ENCODE measurements around the gene GJD3.

GJD3 gene

DNA sequence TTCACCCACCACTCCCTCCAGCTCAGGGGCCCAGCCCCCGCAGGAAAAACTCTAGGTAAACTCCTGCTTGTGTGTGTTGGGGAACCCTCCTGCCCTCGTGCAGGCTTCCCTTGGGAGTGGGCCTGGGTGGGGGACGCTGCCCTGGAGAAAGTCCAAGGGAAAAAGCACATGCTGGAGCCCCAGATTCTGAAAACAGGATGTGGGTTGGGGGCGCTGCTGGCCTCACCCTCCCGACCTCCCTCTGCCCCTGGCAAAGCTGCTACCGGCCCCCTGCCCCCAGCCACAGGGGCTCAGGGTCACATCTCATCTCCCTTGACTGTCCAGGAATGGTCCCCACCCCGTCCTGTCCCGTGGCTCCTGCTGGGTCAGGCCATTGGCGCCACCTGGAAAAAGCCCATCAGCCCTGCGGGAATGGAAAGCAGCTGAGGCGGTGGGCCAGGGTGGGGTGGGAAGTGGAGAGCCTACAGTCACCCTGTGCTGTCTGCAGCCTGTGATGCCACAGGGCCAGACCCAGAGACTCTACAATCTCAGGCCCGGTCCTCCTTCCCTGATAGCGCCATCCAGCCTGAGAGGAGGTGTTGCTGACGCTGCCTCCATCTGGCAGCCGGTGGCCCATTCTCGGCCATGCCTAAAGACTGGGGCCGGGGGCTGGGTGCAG, 2.5 kb upstream of the GJD3 start:
- DNase-seq, result no peak

DNA sequence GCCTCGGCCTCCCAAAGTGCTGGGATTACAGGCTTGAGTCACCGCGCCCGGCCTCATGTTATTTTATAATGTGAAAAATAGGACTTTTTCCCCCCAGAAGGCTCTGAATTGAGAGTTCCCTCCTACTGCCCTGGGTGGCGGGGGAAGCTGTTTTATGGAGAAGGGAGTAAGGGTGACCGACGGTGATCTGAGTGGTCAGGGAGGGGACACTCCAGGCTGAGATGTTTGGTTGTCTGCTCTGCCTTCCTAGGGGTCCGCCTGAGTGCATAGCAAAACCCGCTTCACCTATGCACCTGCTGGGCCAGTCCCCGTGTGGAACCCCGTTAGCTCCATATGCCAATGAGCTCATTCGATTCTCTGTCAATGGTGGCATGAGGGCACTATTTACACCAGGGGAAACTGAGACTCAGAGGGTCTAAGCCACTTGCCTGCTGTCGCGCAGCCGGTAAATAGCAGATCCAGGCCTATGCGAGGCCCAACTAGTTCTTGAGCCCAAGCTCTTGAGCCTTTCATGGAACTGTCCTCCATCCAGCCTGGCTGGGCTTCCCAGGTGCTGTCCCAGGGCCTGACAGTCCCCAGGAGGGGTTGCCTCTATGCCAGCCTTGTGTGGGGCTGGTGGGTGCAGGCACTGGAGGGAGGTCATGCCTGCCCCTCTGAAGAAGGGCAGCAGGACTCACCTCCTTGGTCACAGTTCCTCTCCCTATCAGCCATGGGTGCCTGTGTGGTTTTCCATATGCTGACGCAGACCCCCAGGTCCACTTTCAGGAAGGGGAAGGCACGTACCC, 1.7 kb upstream of the GJD3 start:
- DNase-seq, result no peak

DNA sequence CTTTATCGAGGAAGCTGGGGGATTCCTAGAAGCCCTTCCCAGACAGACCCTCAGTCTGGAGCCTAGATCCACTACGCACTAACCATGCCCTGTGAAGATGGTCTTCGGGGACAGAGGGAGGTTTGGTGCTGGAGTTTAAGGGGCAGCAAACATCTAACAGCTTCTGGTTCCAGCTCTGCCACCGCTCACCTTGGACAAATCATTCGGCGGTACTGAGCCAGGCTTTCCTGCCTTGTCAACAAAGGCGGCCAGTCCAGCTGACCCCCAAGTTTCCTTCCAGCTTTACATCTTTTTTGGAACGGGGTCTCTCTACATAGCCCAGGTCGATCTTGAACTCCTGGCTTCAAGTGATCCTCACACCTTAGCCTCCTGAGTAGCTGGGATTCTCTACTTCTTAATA, 369 bp upstream of the GJD3 start:
- no peak for DNase-seq

DNA sequence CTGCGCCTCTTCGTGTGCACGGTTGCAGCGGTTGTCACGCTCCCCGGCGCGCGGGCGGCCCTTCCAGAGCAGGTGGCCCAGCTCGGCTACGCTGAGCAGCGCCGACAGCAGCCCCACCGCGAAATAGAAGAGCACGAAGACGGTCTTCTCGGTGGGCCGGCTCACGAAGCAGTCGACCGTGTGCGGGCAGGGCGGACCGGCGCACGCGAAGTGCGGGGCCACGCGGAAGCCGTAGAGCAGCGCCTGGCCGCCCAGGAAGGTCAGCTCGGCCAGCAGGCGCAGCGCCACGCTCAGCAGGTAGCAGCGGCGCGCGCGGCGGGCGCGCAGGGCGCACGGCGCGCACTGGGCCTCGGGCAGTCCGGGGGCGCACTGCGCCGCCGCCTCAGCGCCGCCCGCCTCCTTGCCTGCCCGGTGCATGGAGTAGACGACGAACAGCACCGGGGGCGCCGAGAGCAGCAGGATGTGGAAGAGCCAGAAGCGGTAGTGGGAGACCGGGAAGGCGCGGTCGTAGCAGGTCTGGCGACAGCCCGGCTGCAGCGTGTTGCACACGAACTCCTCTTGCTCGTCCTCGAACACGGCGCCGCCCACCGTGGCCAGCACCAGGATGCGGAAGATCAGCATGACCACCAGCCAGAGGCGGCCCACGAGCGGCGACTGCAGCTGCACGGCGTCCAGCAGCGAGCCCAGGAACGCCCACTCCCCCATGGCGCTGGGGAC, 1.3 kb downstream of the GJD3 start:
- peak; percentile 50 for DNase-seq

DNA sequence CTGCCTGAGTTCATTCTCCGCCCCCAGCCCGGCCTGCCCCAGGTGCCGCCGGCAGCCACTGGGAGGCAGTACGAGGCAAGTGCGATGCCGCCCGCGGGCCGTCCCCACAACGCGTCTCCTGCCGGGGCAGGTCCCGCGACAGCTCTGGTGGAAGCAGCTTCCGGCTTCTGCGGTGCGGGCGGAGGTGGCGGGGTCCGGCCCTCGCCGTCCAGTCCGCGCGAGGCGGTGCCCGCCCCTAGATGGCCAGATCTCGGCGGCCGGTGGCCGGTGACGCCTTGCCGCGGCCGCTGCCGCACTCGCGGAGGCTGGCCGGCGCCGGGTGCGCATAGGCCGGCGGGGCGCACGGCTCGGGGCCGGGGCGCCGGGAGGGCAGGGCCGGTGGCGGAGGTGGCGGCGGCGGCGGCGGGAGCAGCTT, 1.8 kb downstream of the GJD3 start:
- DNase-seq, result peak; percentile 93

DNA sequence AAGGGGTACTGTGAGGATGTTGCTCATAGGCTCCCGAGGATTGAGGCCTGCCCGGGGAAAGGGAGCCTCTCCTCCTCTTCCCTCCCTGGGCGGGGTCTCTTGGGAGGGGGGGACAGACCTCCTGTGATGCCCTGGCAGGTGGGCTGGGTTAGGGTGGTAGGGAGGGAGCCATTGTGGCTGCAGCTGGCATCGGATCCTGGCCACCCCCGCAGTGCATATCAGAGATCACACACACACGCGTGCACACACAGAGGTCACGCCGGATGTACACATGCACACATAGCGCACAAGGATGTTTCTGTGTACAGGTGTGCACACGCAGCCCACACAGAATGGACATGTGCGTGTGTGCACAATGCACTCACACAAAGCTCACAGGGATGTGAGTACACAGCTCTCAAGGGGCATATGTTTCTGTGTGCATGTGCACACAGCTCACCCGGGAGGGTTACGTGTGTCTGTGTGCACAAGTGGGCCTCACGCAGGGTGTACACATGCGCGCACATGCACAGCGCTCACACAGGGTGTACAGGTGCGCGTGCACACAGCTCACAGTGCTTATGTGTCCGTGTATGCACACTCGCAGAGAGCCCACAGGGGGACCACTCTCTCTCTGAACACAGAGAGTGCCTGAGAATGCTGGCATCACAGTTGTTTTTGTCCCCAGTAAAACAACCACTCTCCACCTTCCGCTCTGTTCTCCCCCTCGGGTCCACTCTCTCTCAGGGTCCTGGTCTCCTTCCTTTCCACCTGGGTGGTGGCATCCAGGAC, 2.4 kb downstream of the GJD3 start:
- DNase-seq, result no peak

DNA sequence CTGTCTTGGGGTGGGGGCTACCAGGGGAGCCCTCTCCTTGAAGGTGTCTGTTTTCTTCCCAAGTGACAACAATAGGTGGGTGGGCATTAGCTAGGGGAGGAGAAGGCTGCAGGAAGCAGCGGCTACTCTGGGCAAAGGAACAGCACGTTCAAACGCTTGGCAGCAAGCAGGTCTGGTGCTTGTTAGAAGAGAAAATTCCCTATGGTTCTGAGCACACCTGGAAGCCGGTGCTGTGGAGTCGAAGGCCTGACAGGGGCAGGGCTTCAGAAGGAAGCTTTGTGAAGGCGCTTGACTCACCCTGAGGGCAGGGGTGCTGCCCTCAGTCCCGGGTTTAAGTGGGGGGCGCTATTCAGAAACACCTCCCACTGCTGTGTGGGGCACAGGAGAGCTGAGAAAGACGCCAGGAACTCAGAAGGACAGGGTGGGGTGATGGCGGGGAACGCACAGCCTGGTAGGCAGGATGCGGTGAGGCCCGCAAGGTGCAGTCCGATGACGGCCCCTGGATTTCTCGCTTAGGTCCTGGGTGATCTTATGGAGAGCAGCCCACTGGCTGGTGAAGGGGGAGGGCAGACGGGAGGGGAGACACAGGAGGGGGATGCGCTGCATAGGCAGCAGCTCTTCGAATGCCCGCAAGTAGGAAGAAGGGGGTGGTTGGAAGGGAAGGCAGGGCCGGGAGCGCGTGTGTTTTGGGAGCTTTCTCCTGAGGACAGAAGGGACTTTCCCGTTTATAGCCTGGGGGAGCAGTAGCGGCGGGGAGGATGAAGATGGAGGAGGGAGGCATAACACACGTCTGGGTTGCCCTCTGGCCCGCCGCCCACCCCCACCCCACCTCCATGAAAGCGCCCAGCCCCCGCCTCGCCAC, 3.2 kb downstream of the GJD3 start:
- no peak for DNase-seq

DNA sequence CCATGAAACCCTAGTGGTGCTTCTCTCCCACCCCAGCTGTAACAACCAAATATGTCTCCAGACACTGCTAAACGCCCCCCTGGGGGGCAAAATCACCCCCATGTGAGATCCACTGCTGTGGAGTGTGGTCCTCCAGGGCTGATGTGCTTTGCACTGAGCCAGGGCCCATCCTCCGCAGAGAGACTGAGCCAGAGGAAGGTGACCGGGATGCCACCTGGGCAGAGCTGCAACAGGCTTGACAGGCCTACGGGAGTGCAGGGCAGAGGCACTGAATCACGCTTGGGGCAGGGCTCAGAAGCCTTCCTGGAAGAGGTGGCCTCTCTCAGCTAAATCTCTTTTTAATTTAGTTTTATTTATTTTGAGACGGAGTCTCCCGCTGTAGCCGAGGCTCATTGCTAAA, 4.4 kb downstream of the GJD3 start:
- DNase-seq, result no peak

DNA sequence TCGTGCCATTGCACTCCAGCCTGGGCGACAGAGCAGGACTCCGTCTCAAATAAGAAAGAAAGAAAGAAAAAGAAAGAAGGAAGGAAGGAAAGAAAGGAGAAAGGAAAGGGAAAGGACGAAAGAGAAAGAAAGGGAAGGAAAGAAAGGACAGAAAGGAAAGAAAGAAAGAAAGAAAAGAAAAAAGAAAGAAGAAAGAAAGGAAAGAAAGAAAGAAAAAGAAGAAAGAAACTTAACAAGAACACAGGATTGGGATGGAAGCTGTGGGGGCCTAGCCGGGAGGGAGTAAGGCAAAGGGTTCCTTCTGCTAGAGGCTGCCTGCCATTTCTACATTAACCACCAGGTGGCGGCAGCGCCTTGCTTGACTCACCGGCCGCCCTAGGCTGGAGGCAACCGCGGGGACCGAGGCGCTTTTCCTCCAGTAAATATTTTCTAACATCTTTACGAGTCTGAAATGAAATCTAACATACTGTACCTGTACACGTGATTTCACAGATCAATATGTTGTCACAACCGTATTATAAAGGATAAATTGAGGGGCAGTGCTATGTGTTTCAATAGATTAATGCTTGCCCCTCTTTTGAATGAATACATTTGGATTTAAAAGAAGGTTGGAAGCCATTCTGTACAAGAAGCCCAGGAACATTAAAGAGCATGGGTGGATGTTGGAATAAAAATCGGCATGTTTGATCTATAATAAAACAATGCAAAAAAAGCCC, 6.1 kb downstream of the GJD3 start:
- peak; percentile 94 for DNase-seq

DNA sequence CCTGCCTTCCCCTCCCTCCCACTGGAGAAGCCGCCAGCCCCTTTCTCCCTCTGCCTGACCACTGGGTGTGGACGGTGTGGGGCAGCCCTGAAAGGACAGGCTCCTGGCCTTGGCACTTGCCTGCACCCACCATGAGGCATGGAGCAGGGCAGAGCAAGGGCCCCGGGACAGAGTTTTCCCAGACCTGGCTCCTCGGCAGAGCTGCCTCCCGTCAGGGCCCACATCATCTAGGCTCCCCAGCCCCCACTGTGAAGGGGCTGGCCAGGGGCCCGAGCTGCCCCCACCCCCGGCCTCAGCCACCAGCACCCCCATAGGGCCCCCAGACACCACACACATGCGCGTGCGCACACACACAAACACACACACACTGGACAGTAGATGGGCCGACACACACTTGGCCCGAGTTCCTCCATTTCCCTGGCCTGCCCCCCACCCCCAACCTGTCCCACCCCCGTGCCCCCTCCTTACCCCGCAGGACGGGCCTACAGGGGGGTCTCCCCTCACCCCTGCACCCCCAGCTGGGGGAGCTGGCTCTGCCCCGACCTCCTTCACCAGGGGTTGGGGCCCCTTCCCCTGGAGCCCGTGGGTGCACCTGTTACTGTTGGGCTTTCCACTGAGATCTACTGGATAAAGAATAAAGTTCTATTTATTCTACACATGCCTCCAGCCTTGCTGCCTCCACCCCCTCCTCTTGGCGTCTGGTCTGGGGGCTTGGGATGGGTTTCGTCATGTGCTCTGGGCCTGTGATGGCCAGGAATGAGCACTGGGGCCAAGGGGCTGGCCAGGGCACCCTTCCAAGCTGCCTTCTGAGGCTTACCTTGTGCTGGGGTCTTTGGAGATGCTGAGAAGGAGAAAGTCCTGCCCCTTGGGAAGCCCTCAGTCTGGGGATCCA, 7.3 kb downstream of the GJD3 start:
- DNase-seq, result no peak

DNA sequence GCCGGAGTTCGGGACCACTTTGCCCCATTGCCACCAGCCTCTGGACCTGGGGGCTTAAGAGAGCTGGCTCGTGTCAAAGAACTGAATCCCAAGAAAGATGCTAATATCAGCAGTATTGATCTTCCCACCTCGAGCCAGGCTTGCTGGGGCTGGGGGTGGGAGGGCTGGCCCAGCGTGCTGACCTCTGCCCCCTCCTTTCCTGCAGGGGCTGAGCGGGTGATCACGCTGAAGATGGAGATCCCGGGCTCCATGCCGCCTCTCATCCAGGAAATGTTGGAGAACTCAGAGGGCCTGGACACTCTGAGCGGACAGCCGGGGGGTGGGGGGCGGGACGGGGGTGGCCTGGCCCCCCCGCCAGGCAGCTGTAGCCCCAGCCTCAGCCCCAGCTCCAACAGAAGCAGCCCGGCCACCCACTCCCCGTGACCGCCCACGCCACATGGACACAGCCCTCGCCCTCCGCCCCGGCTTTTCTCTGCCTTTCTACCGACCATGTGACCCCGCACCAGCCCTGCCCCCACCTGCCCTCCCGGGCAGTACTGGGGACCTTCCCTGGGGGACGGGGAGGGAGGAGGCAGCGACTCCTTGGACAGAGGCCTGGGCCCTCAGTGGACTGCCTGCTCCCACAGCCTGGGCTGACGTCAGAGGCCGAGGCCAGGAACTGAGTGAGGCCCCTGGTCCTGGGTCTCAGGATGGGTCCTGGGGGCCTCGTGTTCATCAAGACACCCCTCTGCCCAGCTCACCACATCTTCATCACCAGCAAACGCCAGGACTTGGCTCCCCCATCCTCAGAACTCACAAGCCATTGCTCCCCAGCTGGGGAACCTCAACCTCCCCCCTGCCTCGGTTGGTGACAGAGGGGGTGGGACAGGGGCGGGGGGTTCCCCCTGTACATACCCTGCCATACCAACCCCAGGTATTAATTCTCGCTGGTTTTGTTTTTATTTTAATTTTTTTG, 8.5 kb downstream of the GJD3 start:
- DNase-seq, result no peak

DNA sequence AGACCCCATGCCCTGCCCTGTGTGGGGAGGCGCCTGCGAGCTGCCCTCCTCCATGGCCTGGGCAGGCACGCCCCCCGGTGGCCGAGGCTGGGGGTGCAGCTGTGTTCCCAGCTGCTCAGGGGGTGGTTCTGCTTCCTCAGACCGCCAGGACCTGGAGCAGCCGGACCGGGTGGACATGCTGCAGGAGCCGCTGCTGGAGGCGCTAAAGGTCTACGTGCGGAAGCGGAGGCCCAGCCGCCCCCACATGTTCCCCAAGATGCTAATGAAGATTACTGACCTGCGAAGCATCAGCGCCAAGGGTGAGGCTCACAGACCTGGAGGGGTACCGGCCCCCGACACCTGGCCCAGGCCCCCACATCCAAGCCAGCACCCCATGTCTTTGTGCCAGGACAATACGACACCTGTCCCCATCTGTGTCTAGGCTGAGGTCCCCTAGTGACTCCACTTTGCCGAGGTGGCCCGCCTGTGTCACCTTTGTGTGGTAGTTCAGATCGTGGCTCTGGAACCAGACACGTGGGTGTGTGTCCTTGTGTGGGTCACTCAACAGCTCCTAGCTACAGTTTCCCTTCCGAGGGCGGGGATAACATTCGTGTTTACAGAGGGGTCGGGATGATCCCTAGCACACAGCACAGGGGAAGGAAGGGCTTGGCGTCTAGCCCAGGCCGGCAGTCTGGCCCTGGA, 9.3 kb downstream of the GJD3 start:
- DNase-seq, result peak; percentile 85

DNA sequence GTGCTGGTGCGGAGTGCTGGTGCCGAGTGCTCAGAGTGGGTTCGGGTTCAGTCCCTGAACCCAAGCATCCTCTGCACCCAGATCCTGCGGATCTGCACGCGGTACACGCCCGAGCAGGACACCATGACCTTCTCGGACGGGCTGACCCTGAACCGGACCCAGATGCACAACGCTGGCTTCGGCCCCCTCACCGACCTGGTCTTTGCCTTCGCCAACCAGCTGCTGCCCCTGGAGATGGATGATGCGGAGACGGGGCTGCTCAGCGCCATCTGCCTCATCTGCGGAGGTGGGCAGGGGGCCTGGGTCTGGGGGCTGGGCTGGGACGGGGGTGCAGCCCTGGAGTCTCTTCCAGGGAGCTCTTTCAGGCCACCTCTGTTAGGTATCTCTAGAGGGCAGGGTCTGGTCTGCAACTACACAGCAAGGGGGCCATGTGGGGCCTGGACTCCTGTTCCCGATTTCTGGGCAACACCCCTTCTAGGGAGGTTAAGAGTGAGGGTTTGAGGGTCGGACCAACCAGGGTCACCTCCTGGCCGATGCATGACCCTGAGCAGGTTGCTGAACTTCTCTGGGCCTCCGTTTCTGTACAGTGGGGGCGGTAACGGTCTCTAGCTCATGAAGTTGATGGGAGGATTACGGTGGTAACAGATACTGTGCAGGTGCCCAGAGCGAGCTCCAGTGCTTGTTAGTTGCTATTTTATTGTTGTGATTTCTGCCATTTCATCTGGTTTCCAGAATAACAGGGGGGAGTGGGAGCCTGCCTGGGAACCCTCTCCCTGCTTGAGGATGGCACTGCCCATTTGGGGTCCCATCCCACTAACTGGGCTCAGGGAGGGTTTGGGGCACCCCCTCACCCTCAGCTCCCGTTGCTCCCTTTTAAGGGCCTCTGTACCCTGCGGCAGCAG, 10.1 kb downstream of the GJD3 start:
- DNase-seq, result no peak

DNA sequence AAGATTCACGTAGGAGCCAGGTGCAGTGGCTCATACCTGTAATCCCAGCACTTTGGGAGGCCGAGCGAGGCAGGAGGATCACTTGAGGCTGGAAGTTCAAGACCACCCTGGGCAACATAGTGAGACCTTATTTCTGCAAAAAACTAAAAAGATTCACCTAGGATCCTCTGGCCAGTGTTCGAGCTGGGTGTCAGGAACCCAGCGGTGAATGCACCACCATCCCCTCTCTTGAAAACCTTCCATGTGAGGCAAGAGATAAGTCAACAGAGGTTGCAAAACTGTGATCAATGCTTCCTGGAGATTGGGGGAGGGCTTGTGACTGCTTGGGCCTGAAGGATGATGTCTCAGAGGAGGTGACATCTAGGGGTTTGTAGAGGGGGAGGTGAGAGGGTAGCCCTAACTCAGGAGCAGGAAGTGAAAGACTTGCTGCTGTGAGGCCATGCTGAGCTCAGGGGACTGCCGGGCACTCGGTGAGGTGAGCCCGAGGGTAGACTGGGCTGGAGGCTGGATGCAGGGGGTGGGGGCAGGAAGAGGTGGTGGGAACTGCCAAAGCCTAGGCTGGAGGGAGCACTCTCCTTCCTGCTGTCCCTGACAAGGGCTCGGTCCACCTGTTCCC, 11.7 kb downstream of the GJD3 start:
- DNase-seq, result no peak

DNA sequence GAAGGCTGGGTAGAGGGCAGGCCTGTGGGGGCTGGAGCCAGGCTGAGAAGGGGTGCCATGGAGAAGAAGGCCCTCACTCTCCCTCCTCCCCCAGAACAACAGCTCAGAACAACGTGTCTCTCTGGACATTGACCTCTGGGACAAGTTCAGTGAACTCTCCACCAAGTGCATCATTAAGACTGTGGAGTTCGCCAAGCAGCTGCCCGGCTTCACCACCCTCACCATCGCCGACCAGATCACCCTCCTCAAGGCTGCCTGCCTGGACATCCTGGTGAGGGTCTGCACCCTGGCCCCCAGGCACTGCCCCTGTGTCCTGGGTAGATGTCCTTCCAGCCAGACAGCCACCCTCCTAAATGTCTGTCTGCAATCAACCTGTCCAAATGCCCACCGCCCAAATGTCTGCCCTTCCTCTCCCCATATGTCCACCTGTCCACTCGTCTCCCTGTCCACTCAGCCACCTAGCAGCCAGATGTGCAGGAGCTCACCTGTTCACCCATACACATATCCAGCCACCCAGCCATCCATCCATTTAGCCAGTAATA, 12.2 kb downstream of the GJD3 start:
- DNase-seq, result no peak

DNA sequence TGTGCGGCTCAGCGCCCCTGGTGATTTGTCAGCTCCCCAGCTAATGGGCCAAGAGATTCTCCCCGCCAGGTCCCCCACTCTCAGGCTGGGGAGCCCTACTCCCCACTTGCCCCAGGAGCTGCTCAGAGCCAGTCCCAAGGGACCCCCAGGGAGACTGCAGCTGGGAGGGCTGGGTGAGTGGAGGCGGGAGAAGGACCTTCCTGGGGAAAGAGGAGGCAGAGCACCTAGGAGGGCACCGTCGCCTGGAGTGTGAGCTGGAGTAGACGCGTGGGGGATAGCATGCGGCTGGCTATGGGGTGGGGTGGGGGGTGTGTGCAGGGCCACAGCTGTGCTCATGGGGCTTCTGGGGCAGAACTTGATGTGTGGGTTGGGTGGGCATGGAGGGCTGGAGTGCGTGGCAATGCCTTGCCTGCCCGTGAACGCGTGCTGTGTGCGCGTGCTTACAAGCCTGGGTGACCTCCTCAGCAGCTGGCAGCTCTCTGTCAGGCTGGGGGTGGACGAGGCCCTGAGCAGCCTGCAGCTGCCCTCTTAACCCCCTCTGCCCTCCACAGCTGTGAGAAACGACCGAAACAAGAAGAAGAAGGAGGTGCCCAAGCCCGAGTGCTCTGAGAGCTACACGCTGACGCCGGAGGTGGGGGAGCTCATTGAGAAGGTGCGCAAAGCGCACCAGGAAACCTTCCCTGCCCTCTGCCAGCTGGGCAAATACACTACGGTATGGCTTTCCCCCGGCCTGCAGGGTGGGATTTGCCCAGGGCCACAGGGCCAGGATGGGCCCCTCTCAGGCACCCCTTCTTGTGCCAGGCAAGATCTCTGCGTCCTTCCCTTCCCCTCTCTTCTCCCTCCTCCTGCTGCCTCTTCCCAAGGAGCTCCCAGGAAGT, 12.9 kb downstream of the GJD3 start:
- DNase-seq, result no peak

Data from activated CD4-positive, alpha-beta T cell treated with anti-CD3 and anti-CD28 coated beads for 48 hours (primary cell).